ENCODE data around the gene NKTR.

NKTR gene

DNA sequence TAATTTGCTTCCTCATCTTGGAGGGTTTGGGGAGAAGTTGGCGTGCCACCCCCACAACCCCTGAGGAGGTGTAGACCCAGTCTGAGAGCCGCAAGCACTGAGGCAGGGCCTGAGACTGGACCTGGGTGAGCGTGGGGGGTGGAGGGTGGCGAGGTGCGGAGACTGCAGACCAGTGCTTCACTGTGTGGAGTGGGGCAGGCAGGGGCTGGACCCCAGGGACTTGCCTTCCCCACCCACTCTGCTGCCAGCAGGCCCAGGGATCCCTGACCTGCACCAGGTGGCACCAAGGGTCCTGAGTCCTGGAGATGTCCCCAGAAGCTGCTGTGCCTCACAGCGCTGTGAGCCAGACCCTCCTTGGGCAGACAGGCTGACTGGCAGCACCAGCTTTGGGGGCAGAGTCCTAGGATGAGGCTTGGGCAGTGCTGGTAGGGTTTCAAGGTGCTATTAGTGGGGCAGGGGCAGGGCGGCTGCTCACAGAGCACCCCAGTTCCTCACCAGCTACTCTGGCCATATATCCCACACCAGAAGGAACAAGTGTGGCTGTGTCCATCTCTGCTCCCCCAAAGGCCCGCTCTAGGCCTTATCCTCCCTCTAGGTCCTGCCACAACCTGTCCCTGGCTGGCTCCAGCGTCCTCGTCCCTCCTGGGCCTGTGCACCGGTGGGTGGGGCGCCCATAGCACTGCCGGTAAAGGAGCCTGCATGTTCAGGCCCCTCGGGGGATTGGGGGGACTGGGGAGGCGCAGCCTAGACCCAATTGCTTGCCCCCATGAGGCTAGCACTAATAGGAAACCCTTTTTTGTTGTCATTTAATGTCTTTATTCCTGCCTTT, 64.8 kb downstream of the NKTR start:
- Histone ChIP-seq H3K9me3 (ENCODE audit: control insufficient read depth, low read length) (no peaks in the 10 kb centered on the region), H3K4me3 (ENCODE audit: low read length) (no peak overlapping the region), H3K4me1 (ENCODE audit: control insufficient read depth, insufficient read depth, low read length) (peaks cover 19% of the 10 kb centered on the region), H3K27me3 (replicated peaks; ENCODE audit: control insufficient read depth, insufficient read depth, low read length) (no peaks in the 10 kb centered on the region), H3K36me3 (ENCODE audit: control insufficient read depth, insufficient read depth, low read length, severe bottlenecking) (peaks cover 29% of the 10 kb centered on the region), H3K9ac (ENCODE audit: low read length) (no peak overlapping the region)
- no peak for DNase-seq (ENCODE audit: low read depth)

DNA sequence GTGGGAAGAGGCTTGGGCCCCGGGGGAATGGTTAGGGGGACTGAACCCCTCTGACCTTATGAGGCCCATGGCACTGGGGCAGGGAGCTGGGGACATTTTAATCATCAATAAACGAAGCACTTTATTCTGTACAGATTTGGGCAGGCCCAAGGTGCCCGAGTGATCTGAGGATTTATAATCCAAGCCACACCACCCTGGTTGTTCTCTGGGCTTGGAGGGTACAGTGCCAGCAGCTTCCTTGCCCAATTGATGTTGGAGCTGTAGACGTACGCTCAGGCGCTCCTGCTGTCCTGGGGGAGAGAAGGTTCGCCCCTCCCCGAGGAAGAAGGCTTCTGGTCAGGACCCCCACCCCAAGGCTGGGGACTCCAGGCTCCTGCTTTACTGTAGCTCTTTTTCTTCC, 65.5 kb downstream of the NKTR start:
- DNase-seq (ENCODE audit: low read depth): no peak
- H3K27me3 ChIP-seq (replicated peaks; ENCODE audit: control insufficient read depth, insufficient read depth, low read length): no peaks in the 10 kb centered on the region
- H3K4me3 ChIP-seq (ENCODE audit: low read length): no peak overlapping the region

DNA sequence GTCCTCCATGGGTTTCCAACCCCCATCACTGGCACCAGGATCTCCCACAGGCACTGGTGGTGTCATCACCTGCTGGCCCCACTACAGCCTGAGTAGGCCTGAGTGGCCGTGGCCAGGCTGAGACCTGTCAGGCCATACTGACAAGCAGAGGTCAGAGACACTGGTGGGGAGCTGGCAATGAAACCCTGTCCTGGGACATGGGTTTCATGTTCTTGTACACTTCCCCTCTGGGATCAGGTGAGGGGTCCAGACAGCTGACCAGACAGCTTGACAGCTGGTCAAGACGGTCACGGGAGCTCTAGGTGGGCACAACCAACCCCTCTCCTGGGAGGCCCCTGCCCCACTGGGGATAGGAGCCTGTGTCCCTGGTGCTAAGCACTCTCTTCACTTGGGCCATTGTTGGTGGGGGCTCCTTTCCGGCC, 66.1 kb downstream of the NKTR start:
- H3K36me3 ChIP-seq (ENCODE audit: control insufficient read depth, insufficient read depth, low read length, severe bottlenecking): peaks cover 20% of the 10 kb centered on the region
- peaks cover 7% of the 10 kb centered on the region for H3K9me3 ChIP-seq (ENCODE audit: control insufficient read depth, low read length)
- DNase-seq (ENCODE audit: low read depth): no peak
- no peak overlapping the region for H3K4me3 ChIP-seq (ENCODE audit: low read length)
- no peaks in the 10 kb centered on the region for H3K27me3 ChIP-seq (replicated peaks; ENCODE audit: control insufficient read depth, insufficient read depth, low read length)
- H3K4me1 ChIP-seq (ENCODE audit: control insufficient read depth, insufficient read depth, low read length): peaks cover 19% of the 10 kb centered on the region
- no peak overlapping the region for H3K9ac ChIP-seq (ENCODE audit: low read length)

More for the DNA sequence above, 65.5 kb downstream of the NKTR start:
- Histone ChIP-seq H3K36me3 (ENCODE audit: control insufficient read depth, insufficient read depth, low read length, severe bottlenecking) (peaks cover 25% of the 10 kb centered on the region), H3K9me3 (ENCODE audit: control insufficient read depth, low read length) (peaks cover 6% of the 10 kb centered on the region), H3K4me1 (ENCODE audit: control insufficient read depth, insufficient read depth, low read length) (peaks cover 19% of the 10 kb centered on the region), H3K9ac (ENCODE audit: low read length) (no peak overlapping the region)

DNA sequence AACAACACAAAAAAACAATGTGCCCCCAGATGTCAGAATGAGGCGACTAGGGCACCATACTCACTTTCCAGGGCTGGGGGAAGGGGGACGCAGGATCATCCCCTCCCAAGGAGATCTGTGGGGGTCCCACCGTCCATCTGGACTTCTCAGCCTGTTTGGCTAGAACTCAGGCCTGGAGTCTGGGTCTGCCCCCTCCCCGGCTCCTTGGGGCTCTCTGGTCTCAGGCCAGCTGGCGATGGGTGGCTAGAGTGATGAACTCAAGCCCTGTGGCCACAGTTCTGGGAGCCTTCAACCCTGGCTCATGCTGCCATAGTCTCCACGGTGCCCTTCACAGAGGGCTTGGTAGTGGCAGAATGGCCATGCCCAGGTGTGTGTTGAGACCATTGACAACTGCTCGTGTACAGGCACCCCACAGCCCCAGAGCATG, 66.6 kb downstream of the NKTR start:
- DNase-seq (ENCODE audit: low read depth): no peak
- Histone ChIP-seq H3K4me3 (ENCODE audit: low read length) (no peak overlapping the region), H3K36me3 (ENCODE audit: control insufficient read depth, insufficient read depth, low read length, severe bottlenecking) (peaks cover 14% of the 10 kb centered on the region), H3K9ac (ENCODE audit: low read length) (no peak overlapping the region), H3K4me1 (ENCODE audit: control insufficient read depth, insufficient read depth, low read length) (peaks cover 19% of the 10 kb centered on the region), H3K27me3 (replicated peaks; ENCODE audit: control insufficient read depth, insufficient read depth, low read length) (no peaks in the 10 kb centered on the region), H3K9me3 (ENCODE audit: control insufficient read depth, low read length) (peaks cover 7% of the 10 kb centered on the region)

DNA sequence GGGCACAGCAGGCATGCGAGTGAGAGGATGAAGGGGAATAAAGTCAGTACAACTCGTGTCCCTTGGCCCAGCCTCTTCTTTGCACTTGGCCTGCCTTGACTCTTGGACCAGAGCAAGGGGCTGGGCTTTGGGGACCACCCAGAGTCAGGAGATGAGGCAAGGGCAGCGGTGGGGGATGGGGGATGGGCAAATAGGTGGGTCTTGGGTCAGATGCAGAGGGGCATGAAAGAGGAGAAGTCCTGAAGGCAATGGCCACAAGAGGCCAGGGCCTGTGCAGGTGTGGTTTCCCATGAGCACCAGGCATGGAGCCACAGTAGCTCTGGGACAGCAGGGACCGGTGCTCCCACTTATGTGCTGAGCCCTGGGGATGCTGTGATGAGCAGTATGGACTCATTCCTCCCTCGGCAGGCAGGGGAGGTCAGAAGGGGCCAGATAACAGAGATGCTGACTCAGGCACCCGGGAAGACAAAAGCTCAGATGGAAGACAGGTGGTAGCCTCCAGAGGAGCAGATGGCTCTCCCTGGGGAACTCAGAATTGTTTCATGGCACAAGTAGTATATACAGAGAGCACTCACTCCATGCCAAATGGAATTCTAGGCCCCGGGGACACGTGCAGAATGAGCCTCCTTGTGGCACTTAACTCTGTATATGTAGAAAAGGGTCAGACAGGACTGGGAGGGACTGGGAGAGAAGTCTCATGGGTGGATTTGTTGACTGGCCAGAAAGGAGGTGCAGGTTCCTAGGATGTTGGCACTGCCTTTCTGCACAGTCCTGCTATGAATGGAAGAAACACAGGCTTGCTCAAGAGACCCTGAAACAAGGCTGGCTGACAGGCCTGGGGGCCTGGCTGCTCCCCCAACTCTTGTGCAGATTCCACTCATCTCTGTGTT, 67.3 kb downstream of the NKTR start:
- Histone ChIP-seq H3K36me3 (ENCODE audit: control insufficient read depth, insufficient read depth, low read length, severe bottlenecking) (peaks cover 8% of the 10 kb centered on the region), H3K9me3 (ENCODE audit: control insufficient read depth, low read length) (peaks cover 7% of the 10 kb centered on the region), H3K4me1 (ENCODE audit: control insufficient read depth, insufficient read depth, low read length) (peaks cover 24% of the 10 kb centered on the region), H3K9ac (ENCODE audit: low read length) (no peak overlapping the region), H3K27me3 (replicated peaks; ENCODE audit: control insufficient read depth, insufficient read depth, low read length) (no peaks in the 10 kb centered on the region), H3K4me3 (ENCODE audit: low read length) (no peak overlapping the region)
- no peak for DNase-seq (ENCODE audit: low read depth)

DNA sequence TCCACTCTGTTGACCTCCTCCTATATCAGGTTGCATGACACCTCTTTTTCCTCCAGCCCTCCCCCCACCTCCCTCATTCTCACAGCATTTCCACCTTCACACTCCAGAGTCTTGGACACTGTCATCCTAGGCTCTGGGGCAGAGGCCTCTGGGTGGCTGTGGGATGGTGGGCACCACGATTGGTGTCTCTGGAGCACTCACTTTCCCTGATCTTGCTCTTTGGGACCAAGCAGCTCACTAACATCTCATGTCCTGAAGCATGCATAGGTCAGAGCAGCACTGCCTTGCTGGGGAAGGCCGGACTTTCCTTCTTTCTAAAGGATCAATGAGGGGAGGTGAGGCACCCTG, 67.9 kb downstream of the NKTR start:
- DNase-seq (ENCODE audit: low read depth): no peak
- Histone ChIP-seq H3K4me1 (ENCODE audit: control insufficient read depth, insufficient read depth, low read length) (peaks cover 28% of the 10 kb centered on the region), H3K9ac (ENCODE audit: low read length) (no peak overlapping the region), H3K9me3 (ENCODE audit: control insufficient read depth, low read length) (peaks cover 7% of the 10 kb centered on the region), H3K4me3 (ENCODE audit: low read length) (no peak overlapping the region), H3K27me3 (replicated peaks; ENCODE audit: control insufficient read depth, insufficient read depth, low read length) (no peaks in the 10 kb centered on the region), H3K36me3 (ENCODE audit: control insufficient read depth, insufficient read depth, low read length, severe bottlenecking) (peaks cover 4% of the 10 kb centered on the region)

DNA sequence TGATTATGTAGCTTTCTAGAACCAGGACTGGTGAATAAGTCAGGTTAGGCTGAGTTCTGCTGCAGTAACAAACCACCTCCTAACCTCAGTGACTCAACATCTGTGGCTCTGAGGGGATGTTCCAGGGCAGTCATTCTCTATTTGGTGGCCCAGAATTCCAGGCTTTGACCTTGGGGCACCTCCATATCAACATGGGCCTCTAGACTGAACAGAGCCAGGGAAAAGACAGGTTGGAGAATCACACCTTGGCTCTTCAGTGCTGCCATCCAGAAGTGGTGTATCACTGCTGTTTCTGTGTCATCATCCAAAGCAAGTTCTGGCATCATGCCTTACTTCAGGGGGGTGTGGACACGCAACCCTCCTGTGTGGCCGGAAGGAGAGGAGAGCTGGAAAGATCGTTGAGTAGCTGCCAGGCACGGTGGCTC, 68.3 kb downstream of the NKTR start:
- H3K9ac ChIP-seq (ENCODE audit: low read length): no peak overlapping the region
- peaks cover 1% of the 10 kb centered on the region for H3K36me3 ChIP-seq (ENCODE audit: control insufficient read depth, insufficient read depth, low read length, severe bottlenecking)
- no peaks in the 10 kb centered on the region for H3K27me3 ChIP-seq (replicated peaks; ENCODE audit: control insufficient read depth, insufficient read depth, low read length)
- peaks cover 7% of the 10 kb centered on the region for H3K9me3 ChIP-seq (ENCODE audit: control insufficient read depth, low read length)
- peaks cover 28% of the 10 kb centered on the region for H3K4me1 ChIP-seq (ENCODE audit: control insufficient read depth, insufficient read depth, low read length)
- no peak for DNase-seq (ENCODE audit: low read depth)
- H3K4me3 ChIP-seq (ENCODE audit: low read length): no peak overlapping the region

DNA sequence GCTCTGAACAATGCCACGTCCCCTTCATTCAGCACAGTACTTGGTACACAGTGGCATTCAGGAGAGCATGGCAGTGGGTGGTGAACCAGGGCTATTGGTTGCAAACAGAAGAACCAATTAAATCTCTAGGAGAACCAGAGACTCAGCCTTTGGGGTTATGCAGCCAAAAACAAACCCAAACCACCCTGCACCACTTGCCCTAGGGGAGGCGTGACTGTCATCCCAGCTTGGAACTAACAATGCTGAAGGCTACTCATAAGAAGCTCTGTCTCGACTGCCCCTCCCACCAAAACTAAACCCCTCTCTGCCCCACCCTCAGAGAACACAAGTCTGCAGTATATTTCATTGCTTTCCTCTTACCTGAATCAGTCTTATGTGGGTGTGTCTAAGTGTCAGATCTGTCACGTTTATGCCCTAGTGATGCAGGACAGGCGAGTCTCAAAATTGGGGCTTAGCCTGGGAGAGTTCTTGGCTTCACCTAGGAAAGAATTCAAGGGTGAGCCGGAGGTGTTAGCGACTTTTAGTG, 69.6 kb downstream of the NKTR start:
- DNase-seq (ENCODE audit: low read depth): no peak
- H3K9me3 ChIP-seq (ENCODE audit: control insufficient read depth, low read length): peaks cover 7% of the 10 kb centered on the region
- no peaks in the 10 kb centered on the region for H3K27me3 ChIP-seq (replicated peaks; ENCODE audit: control insufficient read depth, insufficient read depth, low read length)

DNA sequence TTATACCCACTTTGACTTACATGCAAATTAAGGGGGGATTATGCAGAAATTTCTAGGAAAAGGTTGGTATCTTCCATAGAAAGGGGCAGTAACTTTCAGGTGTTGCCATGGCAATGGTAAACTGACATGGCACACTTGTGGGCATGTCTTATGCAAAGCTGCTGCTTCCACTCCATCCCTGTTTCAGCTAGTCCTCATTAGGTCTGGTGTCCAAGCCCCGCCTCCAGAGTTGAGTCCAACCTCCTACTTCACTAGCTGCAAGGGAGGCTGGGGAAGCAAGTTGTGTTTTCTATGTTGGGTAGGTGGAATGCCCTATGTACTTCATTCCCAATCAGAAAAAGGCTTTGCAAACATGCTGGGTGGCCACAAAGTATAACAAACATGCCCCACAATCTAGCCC, 70.2 kb downstream of the NKTR start:
- Histone ChIP-seq H3K4me1 (ENCODE audit: control insufficient read depth, insufficient read depth, low read length) (peaks cover 24% of the 10 kb centered on the region), H3K9ac (ENCODE audit: low read length) (no peak overlapping the region), H3K27me3 (replicated peaks; ENCODE audit: control insufficient read depth, insufficient read depth, low read length) (no peaks in the 10 kb centered on the region), H3K36me3 (ENCODE audit: control insufficient read depth, insufficient read depth, low read length, severe bottlenecking) (no peaks in the 10 kb centered on the region), H3K4me3 (ENCODE audit: low read length) (no peak overlapping the region), H3K9me3 (ENCODE audit: control insufficient read depth, low read length) (peaks cover 7% of the 10 kb centered on the region)
- DNase-seq (ENCODE audit: low read depth): no peak

More for the DNA sequence above, 69.6 kb downstream of the NKTR start:
- Histone ChIP-seq H3K4me1 (ENCODE audit: control insufficient read depth, insufficient read depth, low read length) (peaks cover 28% of the 10 kb centered on the region), H3K36me3 (ENCODE audit: control insufficient read depth, insufficient read depth, low read length, severe bottlenecking) (no peaks in the 10 kb centered on the region), H3K4me3 (ENCODE audit: low read length) (no peak overlapping the region), H3K9ac (ENCODE audit: low read length) (no peak overlapping the region)

DNA sequence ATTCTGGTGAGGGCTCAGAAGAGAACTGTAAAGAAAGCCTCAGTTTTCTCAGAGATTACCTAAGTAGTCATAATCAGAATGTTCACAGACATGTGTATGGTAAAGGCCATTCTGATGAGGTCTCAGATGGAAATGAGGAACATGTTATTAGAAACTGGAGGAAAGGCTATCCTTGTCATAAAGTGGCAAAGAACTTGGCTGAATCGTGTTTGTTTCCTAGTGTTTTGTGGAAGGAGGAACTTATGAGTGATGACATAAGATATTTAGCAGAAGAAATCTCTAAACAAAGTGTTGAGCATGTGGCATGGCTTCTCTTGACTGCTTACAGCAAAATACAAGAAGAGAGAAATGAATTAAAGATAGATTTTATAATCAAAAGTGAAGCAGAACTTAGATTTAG, 72.0 kb downstream of the NKTR start:
- Histone ChIP-seq H3K36me3 (ENCODE audit: control insufficient read depth, insufficient read depth, low read length, severe bottlenecking) (no peaks in the 10 kb centered on the region), H3K9me3 (ENCODE audit: control insufficient read depth, low read length) (peaks cover 14% of the 10 kb centered on the region), H3K4me1 (ENCODE audit: control insufficient read depth, insufficient read depth, low read length) (peaks cover 9% of the 10 kb centered on the region), H3K27me3 (replicated peaks; ENCODE audit: control insufficient read depth, insufficient read depth, low read length) (no peaks in the 10 kb centered on the region), H3K9ac (ENCODE audit: low read length) (no peak overlapping the region), H3K4me3 (ENCODE audit: low read length) (no peak overlapping the region)
- DNase-seq (ENCODE audit: low read depth): no peak

DNA sequence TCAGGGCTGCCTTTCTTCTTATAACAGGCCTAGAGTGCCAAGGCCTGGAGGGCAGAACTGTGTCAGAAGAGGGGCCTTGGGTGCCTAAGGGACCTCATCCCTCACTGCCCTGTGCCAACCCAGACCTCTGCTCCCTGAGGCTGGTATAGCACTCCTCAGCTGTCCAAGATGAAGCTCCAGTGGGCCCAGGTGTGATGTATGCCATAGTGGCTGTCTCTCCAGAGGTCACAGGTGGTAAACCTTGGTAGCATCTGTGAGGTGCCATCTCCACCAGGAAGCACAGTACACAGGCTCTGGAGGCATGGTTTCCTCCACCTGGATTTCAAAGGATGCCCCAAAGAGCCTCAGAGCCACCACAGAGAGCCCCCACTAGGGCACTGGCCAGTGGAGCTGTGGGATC, 72.6 kb downstream of the NKTR start:
- H3K4me1 ChIP-seq (ENCODE audit: control insufficient read depth, insufficient read depth, low read length): peaks cover 9% of the 10 kb centered on the region
- H3K4me3 ChIP-seq (ENCODE audit: low read length): no peak overlapping the region
- no peak for DNase-seq (ENCODE audit: low read depth)
- peaks cover 14% of the 10 kb centered on the region for H3K9me3 ChIP-seq (ENCODE audit: control insufficient read depth, low read length)
- no peaks in the 10 kb centered on the region for H3K27me3 ChIP-seq (replicated peaks; ENCODE audit: control insufficient read depth, insufficient read depth, low read length)
- H3K9ac ChIP-seq (ENCODE audit: low read length): no peak overlapping the region
- H3K36me3 ChIP-seq (ENCODE audit: control insufficient read depth, insufficient read depth, low read length, severe bottlenecking): no peaks in the 10 kb centered on the region
